Islet precursor cell (in vitro differentiated cells): Measurements from ENCODE around the gene SPATA3.
"Not testable (repeated sequence)": the region's sequence is repeated elsewhere in the genome, so short reads cannot be mapped to it uniquely, and the experiment has no call there.

Experiments used
- DNase-seq: peaks from one replicate; pipeline ENCODE4 v3.0.0-alpha.2; 2018

SPATA3 gene

DNA sequence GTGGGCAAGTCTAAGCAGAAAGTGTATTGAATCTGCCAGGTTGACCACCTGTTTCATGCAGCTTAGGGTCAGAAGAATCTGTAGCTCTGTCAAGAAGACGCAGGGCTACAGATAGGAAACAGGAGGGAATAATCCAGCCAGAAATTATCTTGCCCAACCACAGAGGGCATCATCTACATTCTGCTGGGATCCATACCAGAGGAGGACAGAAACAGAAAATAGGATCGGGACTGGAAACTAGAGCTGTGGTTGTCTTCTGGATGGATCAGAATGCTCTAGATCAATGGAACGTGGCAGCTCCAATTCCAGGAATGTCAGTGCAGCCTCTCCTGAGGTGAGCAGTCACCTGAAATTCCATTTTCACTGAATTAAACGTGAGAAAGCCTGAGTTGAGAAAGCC is 3.6 kb downstream of the SPATA3 start:
- DNase-seq: no peak

DNA sequence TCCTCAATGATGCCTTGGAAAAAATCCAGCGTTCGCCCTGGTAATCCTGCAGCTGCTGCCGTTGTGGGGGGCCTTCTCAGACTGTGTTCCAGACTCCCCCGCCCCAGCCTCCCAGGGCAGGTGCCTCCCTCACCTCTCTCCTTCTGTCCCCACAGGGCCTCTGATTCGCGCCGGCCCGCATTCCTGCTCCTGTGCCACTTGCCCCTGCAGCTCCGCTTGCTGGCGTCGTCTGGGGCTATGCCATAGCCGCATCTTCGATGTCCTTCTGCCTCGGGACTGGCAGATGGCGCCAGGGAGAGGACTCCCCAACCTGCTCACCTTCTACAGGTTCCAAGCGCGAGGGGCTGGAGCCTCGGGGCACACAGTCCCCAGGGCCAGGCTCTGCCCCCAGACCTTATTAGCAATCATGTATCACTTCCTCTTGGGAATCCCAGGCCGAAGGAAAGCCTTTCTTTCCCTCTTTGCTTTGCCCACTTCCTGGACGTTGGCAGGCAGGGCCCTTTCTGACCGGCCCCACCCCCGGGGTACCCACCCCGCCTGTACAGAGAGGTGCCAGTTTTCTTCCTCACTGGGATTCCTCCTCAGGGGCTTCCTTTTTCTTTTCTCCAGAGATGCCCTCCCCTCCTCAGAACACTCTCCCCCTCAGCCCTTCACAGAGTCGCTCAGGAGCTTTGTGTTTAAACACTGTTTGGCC is 4.4 kb downstream of the SPATA3 start:
- DNase-seq: no peak

- no peak for DNase-seq
Measured at GRCh38 chr2:231001036-231001435, 5.1 kb downstream of the SPATA3 start.

- no peak for DNase-seq
Measured at GRCh38 chr2:231001921-231002320, 6.0 kb downstream of the SPATA3 start.

GRCh38 chr2:231002641-231003040 is 6.7 kb downstream of the SPATA3 start:
- DNase-seq: no peak

GRCh38 chr2:231003186-231003585 is 7.3 kb downstream of the SPATA3 start:
- DNase-seq: no peak

GRCh38 chr2:231004930-231005329 is 9.0 kb downstream of the SPATA3 start:
- not testable (repeated sequence) for DNase-seq

DNA sequence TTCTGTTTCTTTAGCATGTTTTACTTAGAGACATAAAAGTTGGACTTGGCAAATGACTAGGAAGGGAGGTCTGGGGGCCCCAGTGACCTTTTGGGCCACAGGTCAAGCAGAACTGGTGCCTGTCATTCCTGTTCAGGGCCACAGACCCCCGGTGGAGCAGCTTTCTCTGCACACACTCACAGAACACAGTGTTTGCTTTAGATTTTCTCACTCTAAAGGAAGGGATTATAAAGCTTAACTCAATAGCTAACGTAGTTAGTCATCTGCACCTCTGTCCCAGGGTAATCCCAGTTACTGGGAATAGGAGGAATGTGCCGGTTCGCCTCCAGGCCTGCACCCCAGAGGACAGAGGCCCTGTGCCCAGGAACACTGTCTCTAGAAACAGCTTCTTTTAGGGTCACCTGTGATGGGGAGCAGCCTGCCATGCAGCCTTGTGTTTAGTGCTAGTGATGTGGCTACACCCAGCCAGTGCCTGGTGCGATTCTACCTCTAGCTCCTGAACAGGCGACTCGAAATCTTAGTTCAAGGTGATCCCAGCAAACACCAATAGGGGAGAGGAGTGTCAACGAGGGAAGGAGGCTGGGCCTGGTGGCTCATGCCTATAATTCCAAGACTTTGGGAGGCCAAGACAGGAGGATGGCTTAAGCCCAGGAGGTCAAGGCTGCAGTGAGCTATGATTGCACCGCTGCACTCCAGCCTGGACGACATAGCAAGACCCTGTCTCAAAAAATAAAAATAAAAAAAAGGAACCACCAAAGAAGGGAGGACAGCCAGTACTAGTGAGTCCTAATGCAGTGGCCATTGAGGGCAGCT is 11.6 kb downstream of the SPATA3 start:
- DNase-seq: no peak

- DNase-seq: no peak
Measured at GRCh38 chr2:231008131-231008530, 12.2 kb downstream of the SPATA3 start.

GRCh38 chr2:231009236-231009919 is 13.5 kb downstream of the SPATA3 start:
- DNase-seq: no peak

DNA sequence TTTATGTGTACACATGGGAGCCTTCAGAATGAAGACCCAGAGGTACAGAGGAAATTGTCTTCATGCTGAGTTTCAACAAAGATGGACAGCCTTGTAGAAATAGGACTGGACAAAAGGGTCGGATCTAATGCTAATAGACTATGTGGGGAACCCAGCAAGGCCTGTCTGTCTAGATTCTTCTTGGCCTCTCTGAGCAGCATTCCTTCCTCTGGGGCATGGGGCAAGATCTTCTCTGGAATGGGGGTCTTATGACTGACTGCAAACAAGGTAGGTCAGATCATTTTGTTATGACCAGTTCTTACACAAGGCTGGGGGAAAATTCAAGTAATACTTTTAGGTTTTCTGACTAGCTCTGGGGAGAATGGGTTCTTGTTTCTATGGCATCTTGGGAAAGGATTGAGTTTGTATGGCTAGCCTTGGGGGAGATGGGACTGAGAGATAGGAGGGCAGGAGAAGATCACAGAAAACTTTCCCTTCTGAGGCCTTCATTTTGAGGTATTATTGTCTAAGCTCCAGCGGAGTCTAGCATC is 14.3 kb downstream of the SPATA3 start:
- no peak for DNase-seq

- no peak for DNase-seq
Measured at GRCh38 chr2:231011526-231011925, 15.6 kb downstream of the SPATA3 start.

DNA sequence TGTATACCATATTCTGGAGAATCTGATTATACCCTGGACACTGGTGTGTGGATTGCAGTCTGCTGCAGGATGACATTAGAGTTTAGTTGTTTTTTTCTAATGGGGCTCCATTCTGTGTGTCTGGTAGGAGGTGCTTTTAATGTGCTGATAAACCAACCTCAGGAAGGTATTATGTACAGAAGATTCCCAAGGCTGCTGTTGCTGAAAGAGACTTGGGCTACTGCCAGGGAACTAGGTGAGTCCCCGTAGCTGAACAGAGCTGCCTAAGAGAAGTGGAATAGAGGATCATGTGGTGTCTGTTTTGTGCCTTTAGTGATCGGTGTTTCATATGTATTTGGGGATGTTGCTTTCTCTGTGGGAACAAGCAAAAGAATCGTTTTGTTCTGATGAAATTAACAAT is 16.5 kb downstream of the SPATA3 start:
- no peak for DNase-seq

DNA sequence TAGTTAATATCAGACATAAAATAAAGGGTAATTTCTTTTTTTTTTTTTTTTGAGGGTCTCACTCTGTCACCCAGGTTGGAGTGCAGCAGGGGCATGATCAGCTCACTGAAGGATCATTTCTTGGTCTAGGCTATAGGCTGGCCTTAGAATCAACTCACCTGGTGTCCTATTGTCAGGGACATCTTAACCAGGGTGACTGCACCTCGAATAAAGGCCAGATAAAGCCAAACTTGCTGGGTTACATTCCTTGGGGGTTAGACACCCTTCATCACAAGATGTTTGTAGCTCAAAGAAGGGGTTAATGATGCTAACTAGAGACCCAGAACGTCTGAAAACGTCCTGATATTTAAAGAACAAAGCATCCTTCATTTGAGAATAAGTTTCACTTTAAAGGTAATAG is 17.9 kb downstream of the SPATA3 start:
- no peak for DNase-seq

- no peak for DNase-seq
Measured at GRCh38 chr2:231015478-231015877, 19.6 kb downstream of the SPATA3 start.

GRCh38 chr2:231015926-231016325 is 20.0 kb downstream of the SPATA3 start:
- no peak for DNase-seq

DNA sequence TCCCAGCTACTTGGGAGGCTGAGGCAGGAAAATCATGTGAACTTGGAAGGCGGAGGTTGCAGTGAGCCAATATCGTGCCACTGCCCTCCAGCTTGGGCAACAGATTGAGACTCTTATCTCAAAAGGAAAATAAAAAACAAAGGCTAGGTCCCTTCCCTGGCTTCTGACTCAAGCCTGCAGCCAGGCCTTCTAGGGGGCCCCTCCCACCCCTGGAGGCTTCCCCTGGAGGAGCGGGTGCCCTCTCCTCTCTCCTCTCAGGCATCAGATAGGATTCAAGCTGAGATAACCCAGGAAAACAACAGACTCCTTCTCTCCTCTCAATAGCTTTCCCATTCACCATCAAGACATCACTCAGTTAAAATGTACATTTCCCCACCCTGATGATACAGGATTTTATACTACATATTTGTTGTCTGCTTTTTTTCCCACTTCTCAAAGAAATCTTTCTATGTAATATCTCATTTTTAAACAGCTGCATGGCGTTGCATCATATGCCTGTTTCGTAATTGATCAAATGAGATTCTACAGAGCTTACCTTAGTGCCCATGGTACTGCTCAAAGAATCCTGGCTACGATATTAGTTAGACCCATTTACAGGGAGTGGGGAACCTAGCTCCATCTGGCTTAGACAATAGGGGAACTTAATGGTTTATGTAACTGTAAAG is 20.8 kb downstream of the SPATA3 start:
- DNase-seq: no peak

GRCh38 chr2:231017231-231017598 is 21.3 kb downstream of the SPATA3 start:
- no peak for DNase-seq

DNA sequence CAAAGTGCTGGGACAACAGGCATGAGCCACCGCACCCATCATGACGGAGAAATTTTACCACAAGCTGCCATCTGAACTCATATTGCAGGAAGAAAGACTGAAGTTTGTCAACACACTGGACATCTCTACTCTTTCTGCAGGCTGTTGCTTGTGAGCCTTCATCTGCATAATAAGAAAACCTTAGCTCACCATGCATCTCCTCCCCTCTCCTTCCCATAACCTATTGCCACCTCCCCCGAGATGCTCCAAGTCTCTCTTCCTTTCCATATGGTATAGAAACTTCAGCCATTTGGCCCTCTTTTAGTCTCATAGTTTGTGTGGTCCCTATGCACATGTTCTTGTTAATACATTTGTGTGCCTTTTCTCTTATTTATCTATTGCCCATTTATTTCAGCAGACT is 22.3 kb downstream of the SPATA3 start:
- DNase-seq: no peak

DNA sequence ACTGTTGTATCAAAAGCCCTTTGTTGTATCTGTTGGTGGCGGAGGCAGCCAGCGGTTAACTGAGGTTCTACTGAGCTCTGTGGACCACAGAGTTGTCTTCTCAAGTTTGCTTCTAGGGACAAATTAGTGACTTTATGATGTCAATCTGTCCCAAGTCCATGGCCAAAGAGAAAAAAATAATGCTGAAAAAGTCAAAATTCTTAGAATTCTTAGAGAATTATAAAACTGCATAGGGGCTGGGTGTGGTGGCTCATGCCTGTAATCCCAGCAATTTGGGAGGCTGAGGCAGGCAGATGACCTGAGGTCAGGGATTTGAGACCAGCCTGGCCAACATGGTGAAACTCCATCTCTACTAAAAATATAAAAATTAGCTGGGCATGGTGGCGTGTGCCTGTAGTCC is 29.1 kb downstream of the SPATA3 start:
- not testable (repeated sequence) for DNase-seq

GRCh38 chr2:231028889-231029288 is 33.0 kb downstream of the SPATA3 start:
- DNase-seq: no peak

GRCh38 chr2:231029563-231029962 is 33.6 kb downstream of the SPATA3 start:
- no peak for DNase-seq

DNA sequence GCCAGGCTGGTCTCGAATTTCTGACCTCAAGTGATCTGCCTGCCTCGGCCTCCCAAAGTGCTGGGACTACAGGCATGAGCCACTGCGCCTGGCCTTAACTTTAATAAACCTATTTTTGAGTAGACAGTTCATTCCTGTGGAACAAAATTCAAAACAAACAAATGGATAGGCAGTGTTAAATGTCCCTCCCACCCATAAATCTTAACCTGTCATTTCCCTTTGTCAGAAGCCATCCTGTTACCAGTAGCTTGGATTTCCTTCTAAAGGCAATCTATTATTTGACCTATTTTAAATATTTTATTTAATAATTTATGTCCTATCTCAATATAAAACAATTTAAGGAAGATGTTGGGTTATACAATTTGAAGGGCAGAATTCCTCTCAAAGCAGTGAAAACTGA is 34.8 kb downstream of the SPATA3 start:
- DNase-seq: no peak
